ENCODE measurements around the gene SHCBP1L. TPM values are rescaled to one million over a fixed set of nuclear protein-coding genes. Genes with fewer than 3 reads are reported as not detected.

Gene SHCBP1L
- total and polyA plus RNA-seq, 7 donors, result not detected

DNA sequence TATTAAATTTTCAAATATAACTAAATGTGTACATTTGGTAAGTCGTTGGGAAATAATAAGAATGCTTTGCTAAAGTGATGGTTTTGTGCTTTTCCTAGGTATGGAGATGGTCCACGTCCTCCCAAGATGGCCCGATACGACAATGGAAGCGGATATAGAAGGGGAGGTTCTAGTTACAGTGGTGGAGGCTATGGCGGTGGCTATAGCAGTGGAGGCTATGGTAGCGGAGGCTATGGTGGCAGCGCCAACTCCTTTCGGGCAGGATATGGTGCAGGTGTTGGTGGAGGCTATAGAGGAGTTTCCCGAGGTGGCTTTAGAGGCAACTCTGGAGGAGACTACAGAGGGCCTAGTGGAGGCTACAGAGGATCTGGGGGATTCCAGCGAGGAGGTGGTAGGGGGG lies 66.0 kb downstream of the SHCBP1L start:
- Histone ChIP-seq H3K4me1 (no peaks in the 10 kb centered on the region), H3K36me3 (ENCODE audit: insufficient read depth in 1 of 2, low read depth in 1 of 2) (peaks cover 13 to 72% of the 10 kb centered on the region in 2 donors), H3K9me3 (no peaks in the 10 kb centered on the region), H3K27ac (no peak overlapping the region), H3K27me3 (ENCODE audit: insufficient read depth in 3 of 3, low read length in 2 of 3) (no peaks in the 10 kb centered on the region), H3K4me3 (no peak overlapping the region)
- 97% methylated on average over 11 of the region's 11 CpGs for WGBS, 3 donors
- DNase-seq (no peak), ATAC-seq (no peak)
- TF ChIP-seq, protein P1, sequence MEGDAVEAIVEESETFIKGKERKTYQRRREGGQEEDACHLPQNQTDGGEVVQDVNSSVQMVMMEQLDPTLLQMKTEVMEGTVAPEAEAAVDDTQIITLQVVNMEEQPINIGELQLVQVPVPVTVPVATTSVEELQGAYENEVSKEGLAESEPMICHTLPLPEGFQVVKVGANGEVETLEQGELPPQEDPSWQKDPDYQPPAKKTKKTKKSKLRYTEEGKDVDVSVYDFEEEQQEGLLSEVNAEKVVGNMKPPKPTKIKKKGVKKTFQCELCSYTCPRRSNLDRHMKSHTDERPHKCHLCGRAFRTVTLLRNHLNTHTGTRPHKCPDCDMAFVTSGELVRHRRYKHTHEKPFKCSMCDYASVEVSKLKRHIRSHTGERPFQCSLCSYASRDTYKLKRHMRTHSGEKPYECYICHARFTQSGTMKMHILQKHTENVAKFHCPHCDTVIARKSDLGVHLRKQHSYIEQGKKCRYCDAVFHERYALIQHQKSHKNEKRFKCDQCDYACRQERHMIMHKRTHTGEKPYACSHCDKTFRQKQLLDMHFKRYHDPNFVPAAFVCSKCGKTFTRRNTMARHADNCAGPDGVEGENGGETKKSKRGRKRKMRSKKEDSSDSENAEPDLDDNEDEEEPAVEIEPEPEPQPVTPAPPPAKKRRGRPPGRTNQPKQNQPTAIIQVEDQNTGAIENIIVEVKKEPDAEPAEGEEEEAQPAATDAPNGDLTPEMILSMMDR (IDR thresholded peaks at IDR 0.05), result no peak
- intact Hi-C loops (cut with DNase I), result loop anchor here in 1 of 2 donors (5.0 to 10.0 kb wide), 2 partner anchors 35 to 238 kb away; no protein-coding TSS in a partner anchor

DNA sequence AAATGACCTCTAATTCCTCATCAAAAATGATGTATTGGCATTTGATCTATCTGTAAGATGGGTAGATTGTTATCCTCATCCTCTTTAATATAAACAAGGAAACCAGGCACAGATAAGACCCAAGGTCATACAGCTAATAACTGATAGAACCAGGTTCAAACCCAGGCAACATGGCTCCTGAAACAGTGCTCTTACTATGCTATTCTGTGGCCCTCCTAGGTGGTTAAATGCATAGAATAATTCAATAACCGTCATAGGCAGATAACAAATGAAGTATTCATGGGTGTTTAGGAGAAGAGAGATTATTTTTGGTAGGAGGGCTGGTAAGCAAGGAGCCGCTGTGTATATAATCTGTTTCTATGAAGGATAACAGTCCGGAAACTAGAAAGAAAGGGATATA lies 67.4 kb downstream of the SHCBP1L start:
- DNase-seq, result no peak
- H3K9me3 ChIP-seq, result no peaks in the 10 kb centered on the region
- TF ChIP-seq, protein P1 (IDR thresholded peaks at IDR 0.05), result no peak
- intact Hi-C loops (cut with DNase I), result loop anchor here in 1 of 2 donors (5.0 to 10.0 kb wide), 2 partner anchors 33 to 239 kb away; no protein-coding TSS in a partner anchor
- no peaks in the 10 kb centered on the region for H3K27me3 ChIP-seq (ENCODE audit: insufficient read depth in 3 of 3, low read length in 2 of 3)
- no peak for ATAC-seq
- no peaks in the 10 kb centered on the region for H3K4me1 ChIP-seq
- H3K36me3 ChIP-seq (ENCODE audit: insufficient read depth in 1 of 2, low read depth in 1 of 2), result peaks cover 19 to 86% of the 10 kb centered on the region in 2 donors
- 94 to 98% (median 95%) methylated on average over 3 of the region's 3 CpGs for WGBS, 3 donors
- H3K4me3 ChIP-seq, result no peak overlapping the region
- no peak overlapping the region for H3K27ac ChIP-seq

DNA sequence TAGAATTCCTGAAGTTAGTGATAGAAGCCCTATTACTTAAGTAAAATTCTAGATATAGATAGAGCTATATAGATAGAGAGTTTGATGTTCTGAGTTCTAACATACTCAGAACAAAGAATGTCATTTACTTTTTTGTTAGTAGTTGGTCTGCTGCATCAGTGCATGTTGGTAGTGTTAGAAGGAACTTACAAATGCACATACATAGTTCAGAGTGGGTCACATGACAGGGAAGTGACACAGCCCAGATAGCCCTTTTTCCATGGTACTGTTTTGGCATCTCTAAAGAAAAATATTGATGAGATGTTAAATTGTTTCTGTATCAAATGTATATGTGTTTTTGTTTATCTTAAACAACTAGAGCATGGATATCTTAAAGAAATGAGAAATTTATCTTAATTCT lies 68.1 kb downstream of the SHCBP1L start:
- no peak for DNase-seq
- Histone ChIP-seq H3K4me1 (no peaks in the 10 kb centered on the region), H3K36me3 (ENCODE audit: insufficient read depth in 1 of 2, low read depth in 1 of 2) (peaks cover 22 to 93% of the 10 kb centered on the region in 2 donors), H3K4me3 (no peak overlapping the region), H3K27me3 (ENCODE audit: insufficient read depth in 3 of 3, low read length in 2 of 3) (no peaks in the 10 kb centered on the region), H3K27ac (no peak overlapping the region), H3K9me3 (no peaks in the 10 kb centered on the region)
- intact Hi-C loops (cut with DNase I), result loop anchor here (5.0 to 10.0 kb wide), 3 partner anchors 33 to 252 kb away; no protein-coding TSS in a partner anchor
- TF ChIP-seq, protein P1 (IDR thresholded peaks at IDR 0.05), result no peak
- no peak for ATAC-seq

DNA sequence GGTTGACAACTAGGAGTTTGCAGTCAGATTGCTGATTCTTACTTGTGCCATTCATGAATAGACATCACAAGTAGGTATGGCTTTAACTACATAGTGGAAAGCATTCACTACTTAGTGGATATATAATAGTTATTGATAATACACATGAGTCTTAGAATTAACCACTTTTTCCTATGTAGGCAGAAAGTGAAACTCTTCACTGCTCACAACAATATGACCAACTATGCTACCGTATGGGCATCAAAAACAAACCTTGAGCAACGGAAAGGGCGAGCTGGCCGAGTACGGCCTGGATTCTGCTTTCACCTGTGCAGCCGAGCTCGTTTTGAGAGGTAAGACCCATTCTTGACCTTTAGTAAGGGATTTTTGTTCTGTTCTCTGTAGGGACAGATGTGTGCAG lies 75.1 kb downstream of the SHCBP1L start:
- Histone ChIP-seq H3K9me3 (no peaks in the 10 kb centered on the region), H3K4me1 (no peaks in the 10 kb centered on the region), H3K27me3 (ENCODE audit: insufficient read depth in 3 of 3, low read length in 2 of 3) (no peaks in the 10 kb centered on the region), H3K4me3 (no peak overlapping the region), H3K27ac (no peak overlapping the region), H3K36me3 (ENCODE audit: insufficient read depth in 1 of 2, low read depth in 1 of 2) (peaks cover 21 to 100% of the 10 kb centered on the region in 2 donors)
- TF ChIP-seq, protein P1 (IDR thresholded peaks at IDR 0.05), result no peak
- intact Hi-C loops (cut with DNase I), result loop anchor here in 1 of 2 donors (10.0 kb wide), 1 partner anchor 657 kb away; no protein-coding TSS in a partner anchor
- 94 to 96% (median 94%) methylated on average over 7 of the region's 7 CpGs for WGBS, 3 donors
- DNase-seq (no peak), ATAC-seq (no peak)

DNA sequence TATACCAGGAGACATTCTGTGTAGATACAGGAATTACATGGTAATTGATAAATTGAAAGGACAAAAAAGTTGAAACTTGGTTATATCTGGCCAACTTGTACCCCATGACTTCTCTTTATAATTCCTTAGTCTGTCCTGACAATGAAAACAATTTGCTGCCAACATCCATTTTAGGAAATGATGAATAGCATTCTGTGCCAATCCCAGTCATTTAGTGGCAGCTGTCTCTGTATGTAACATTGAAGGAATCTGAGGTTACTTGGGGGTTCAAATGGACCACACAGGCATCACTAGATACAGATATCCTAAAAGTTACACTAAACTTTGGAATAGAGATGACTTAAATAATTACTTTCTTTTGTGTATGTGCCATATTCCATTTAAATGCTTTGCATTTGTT lies 75.6 kb downstream of the SHCBP1L start:
- no peak for ATAC-seq
- TF ChIP-seq, protein P1 (IDR thresholded peaks at IDR 0.05), result no peak
- H3K27me3 ChIP-seq (ENCODE audit: insufficient read depth in 3 of 3, low read length in 2 of 3), result no peaks in the 10 kb centered on the region
- H3K4me1 ChIP-seq, result no peaks in the 10 kb centered on the region
- H3K9me3 ChIP-seq, result no peaks in the 10 kb centered on the region
- H3K36me3 ChIP-seq (ENCODE audit: insufficient read depth in 1 of 2, low read depth in 1 of 2), result peaks cover 21 to 100% of the 10 kb centered on the region in 2 donors
- no peak for DNase-seq
- no peak overlapping the region for H3K27ac ChIP-seq
- intact Hi-C loops (cut with DNase I), result loop anchor here in 1 of 2 donors (10.0 kb wide), 1 partner anchor 657 kb away; no protein-coding TSS in a partner anchor
- no peak overlapping the region for H3K4me3 ChIP-seq
